Liver (tissue), 9 donors: ENCODE data around the gene SCGN. TPM values are rescaled to one million over a fixed set of nuclear protein-coding genes. Genes with fewer than 3 reads are reported as not detected.

Experiments
- DNase-seq: peaks from one replicate; pipeline ENCODE4 v3.0.0-alpha.2; 2017; ENCODE audit warnings: low spot score
- H3K27ac ChIP-seq, 2 donors: one replicate each; pipeline ENCODE4 v1.7.0; 2013; ENCODE audit warnings: inconsistent platforms in 2 of 2, low read length in 2 of 2, control low read depth in 1 of 2, low read depth in 1 of 2, mild to moderate bottlenecking in 1 of 2
- H3K27me3 ChIP-seq, 4 donors: one replicate each; pipeline versions ENCODE4 v1.6.1 to v1.7.0; 2013; ENCODE audit warnings: low read length in 3 of 4, inconsistent platforms in 1 of 4, mild to moderate bottlenecking in 1 of 4, moderate library complexity in 1 of 4; ENCODE audit not compliant: control insufficient read depth in 4 of 4, insufficient read depth in 4 of 4
- H3K36me3 ChIP-seq, 4 donors: one replicate each; pipeline versions ENCODE4 v1.6.1 to v1.7.0; 2013; ENCODE audit warnings: low read length in 3 of 4, mild to moderate bottlenecking in 3 of 4, low read depth in 1 of 4, moderate library complexity in 1 of 4; ENCODE audit not compliant: control insufficient read depth in 4 of 4, insufficient read depth in 3 of 4
- H3K4me1 ChIP-seq, 4 donors: one replicate each; pipeline versions ENCODE4 v1.6.1 to v1.7.0; 2013; ENCODE audit warnings: low read length in 3 of 4, mild to moderate bottlenecking in 3 of 4, moderate library complexity in 1 of 4; ENCODE audit not compliant: control insufficient read depth in 4 of 4, insufficient read depth in 4 of 4
- H3K4me3 ChIP-seq, 3 donors: one replicate each; pipeline versions ENCODE4 v1.6.1 to v1.7.0; 2013; ENCODE audit warnings: low read length in 3 of 3, control low read depth in 1 of 3, low read depth in 1 of 3, mild to moderate bottlenecking in 1 of 3
- H3K9ac ChIP-seq, 2 donors: one replicate each; pipeline ENCODE4 v1.7.0; 2013; ENCODE audit warnings: low read length in 2 of 2, mild to moderate bottlenecking in 2 of 2, moderate library complexity in 2 of 2, control low read depth in 1 of 2, low read depth in 1 of 2
- H3K9me3 ChIP-seq, 4 donors: one replicate each; pipeline versions ENCODE4 v1.6.1 to v1.7.0; 2013; ENCODE audit warnings: low read length in 3 of 4; ENCODE audit not compliant: control insufficient read depth in 4 of 4
- EGR1 ChIP-seq, 2 donors: IDR thresholded peaks; 2 replicates each; pipeline ENCODE4 v1.6.1; 2016 to 2018; ENCODE audit warnings: antibody characterized with exemption in 2 of 2, low read depth in 2 of 2
- FOXA1 ChIP-seq: IDR thresholded peaks from 2 replicates; pipeline ENCODE4 v1.6.1; 2016; ENCODE audit warnings: antibody characterized with exemption
- FOXA2 ChIP-seq: IDR thresholded peaks from 2 replicates; pipeline ENCODE4 v1.6.1; 2016; ENCODE audit warnings: antibody characterized with exemption
- GABPA ChIP-seq, 2 donors: IDR thresholded peaks in 1 of 2; conservative IDR thresholded peaks in 1 of 2; 2 replicates each; pipeline ENCODE4 v1.6.1; 2016; ENCODE audit warnings: antibody characterized with exemption in 2 of 2, mild to moderate bottlenecking in 1 of 2, moderate library complexity in 1 of 2
- HNF4A ChIP-seq, 2 donors: conservative IDR thresholded peaks; 2 replicates each; pipeline ENCODE4 v1.6.1; 2016; ENCODE audit warnings: antibody characterized with exemption in 2 of 2, mild to moderate bottlenecking in 2 of 2
- HNF4G ChIP-seq: IDR thresholded peaks from 2 replicates; pipeline ENCODE4 v1.6.1; 2016; ENCODE audit warnings: antibody characterized with exemption
- JUND ChIP-seq, 2 donors: IDR thresholded peaks; 2 replicates each; pipeline ENCODE4 v1.6.1; 2016; ENCODE audit warnings: antibody characterized with exemption in 2 of 2
- NR2F2 ChIP-seq: IDR thresholded peaks from 2 replicates; pipeline ENCODE4 v1.6.1; 2016; ENCODE audit warnings: antibody characterized with exemption
- RAD21 ChIP-seq, 2 donors: IDR thresholded peaks; 2 replicates each; pipeline ENCODE4 v1.6.1; 2016; ENCODE audit warnings: antibody characterized with exemption in 2 of 2, mild to moderate bottlenecking in 2 of 2
- REST ChIP-seq: IDR thresholded peaks from 2 replicates; pipeline ENCODE4 v1.6.1; 2016; ENCODE audit warnings: antibody characterized with exemption, mild to moderate bottlenecking
- RXRA ChIP-seq, 2 donors: IDR thresholded peaks; 2 replicates each; pipeline ENCODE4 v1.6.1; 2017 to 2018; ENCODE audit warnings: antibody characterized with exemption in 2 of 2, mild to moderate bottlenecking in 1 of 2
- SP1 ChIP-seq: IDR thresholded peaks from 2 replicates; pipeline ENCODE4 v1.6.1; 2018; ENCODE audit warnings: antibody characterized with exemption, mild to moderate bottlenecking
- TAF1 ChIP-seq: conservative IDR thresholded peaks from 2 replicates; pipeline ENCODE4 v1.6.1; 2016; ENCODE audit warnings: antibody characterized with exemption, mild to moderate bottlenecking
- YY1 ChIP-seq: IDR thresholded peaks from 2 replicates; pipeline ENCODE4 v1.6.1; 2016; ENCODE audit warnings: antibody characterized with exemption, mild to moderate bottlenecking
- ZBTB33 ChIP-seq: IDR thresholded peaks from 2 replicates; pipeline ENCODE4 v1.6.1; 2016; ENCODE audit warnings: antibody characterized with exemption
- WGBS: extraction: QIAGEN DNeasy Blood & Tissue Kit; methylation state at CpG from one replicate; pipeline ENCODE4 v1.1.7; 2013; 5-methylcytosine and 5-hydroxymethylcytosine counted together
- polyA plus RNA-seq, 2 donors: library from polyadenylated mRNA; stranded (reverse) in 1 of 2; unstranded in 1 of 2; fragments of 200-250 nt in 1 of 2; fragments of >200 nt in 1 of 2; fragmentation: Nextera tagmentation in 1 of 2; extraction: Ambion mirVana in 1 of 2; gene quantifications; one replicate each; pipeline versions ENCODE4 v1.2.1 to v1.2.3, GENCODE V29; 2013 to 2015
- total RNA-seq, 2 donors: library from RNA; depleted of rRNA; stranded (reverse); fragments of >200 nt; gene quantifications; one replicate each; pipeline ENCODE4 v1.2.3, GENCODE V29; 2014
- TF ChIP-seq, protein P1 (sequence below): IDR thresholded peaks from 2 replicates; pipeline ENCODE4 v1.6.1; 2016; ENCODE audit warnings: antibody characterized with exemption
- TF ChIP-seq, protein P2 (sequence below): IDR thresholded peaks from 2 replicates; pipeline ENCODE4 v1.6.1; 2016; ENCODE audit warnings: antibody characterized with exemption
- TF ChIP-seq, protein P3 (sequence below): fragments of 150-350 bp; IDR thresholded peaks from 2 replicates; pipeline ENCODE4 v1.5.1; 2017; ENCODE audit warnings: improper control_type of control experiment, low read depth, low read length; ENCODE audit not compliant: missing input control
- donor health status: healthy.
- donor health status: healthy.
- donor health status: healthy.
- donor health status: healthy.
- donor health status: healthy.

Gene SCGN
- total and polyA plus RNA-seq, 4 donors, result 0.28 to 8.1 (median 2.8) TPM

DNA sequence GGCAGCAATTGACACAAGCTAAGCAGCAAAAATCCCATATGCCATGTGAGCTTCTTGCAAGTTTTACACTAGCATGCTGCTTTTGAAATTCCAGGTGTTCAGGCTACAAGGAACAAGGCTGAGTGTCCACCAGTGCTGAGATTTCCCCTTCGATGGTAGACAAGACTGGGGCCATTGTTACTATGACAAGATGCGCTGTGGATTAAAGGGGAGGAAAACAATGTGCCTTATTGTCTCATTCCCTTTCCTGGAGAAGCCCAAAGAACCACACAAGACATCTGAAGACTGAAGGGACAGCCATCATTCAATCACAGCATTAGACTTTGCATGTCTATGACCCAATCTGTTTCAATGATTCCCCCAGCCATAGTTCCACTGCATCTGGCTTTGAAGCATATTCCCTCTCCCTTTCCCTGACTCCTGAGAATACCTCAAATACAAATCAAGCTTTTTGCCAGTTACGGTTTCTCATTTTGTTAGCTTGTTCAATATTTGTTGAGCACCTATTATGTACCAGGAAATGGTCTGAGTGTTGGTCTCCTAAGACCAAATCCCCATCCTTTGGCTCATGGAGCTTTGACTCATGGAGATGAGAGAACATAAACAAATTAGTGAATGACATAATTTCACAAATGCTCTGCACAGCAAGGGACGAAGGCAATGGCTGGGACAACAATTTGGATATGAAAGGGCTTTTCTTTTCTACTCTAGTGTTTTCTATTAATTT is 23.4 kb upstream of the SCGN start:
- DNase-seq, result no peak
- H3K27me3 ChIP-seq, result no peaks in the 10 kb centered on the region
- TF ChIP-seq SP1 (no peak), YY1 (no peak), RAD21 (IDR thresholded peaks at IDR 0.05) (no peak), TAF1 (no peak), HNF4A (conservative IDR thresholded peaks at IDR 0.05) (no peak), FOXA1 (no peak), FOXA2 (no peak), EGR1 (IDR thresholded peaks at IDR 0.05; ENCODE audit: low read depth in 2 of 2) (no peak), ZBTB33 (no peak), RXRA (IDR thresholded peaks at IDR 0.05) (no peak), REST (no peak), JUND (IDR thresholded peaks at IDR 0.05) (no peak), NR2F2 (no peak), GABPA (IDR thresholded peaks at IDR 0.05 in 1 of 2, conservative IDR thresholded peaks at IDR 0.05 in 1 of 2) (no peak), HNF4G (no peak)
- TF ChIP-seq, protein P1, sequence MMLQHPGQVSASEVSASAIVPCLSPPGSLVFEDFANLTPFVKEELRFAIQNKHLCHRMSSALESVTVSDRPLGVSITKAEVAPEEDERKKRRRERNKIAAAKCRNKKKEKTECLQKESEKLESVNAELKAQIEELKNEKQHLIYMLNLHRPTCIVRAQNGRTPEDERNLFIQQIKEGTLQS, result no peak
- TF ChIP-seq, protein P2, sequence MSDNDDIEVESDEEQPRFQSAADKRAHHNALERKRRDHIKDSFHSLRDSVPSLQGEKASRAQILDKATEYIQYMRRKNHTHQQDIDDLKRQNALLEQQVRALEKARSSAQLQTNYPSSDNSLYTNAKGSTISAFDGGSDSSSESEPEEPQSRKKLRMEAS, result no peak
- TF ChIP-seq, protein P3, sequence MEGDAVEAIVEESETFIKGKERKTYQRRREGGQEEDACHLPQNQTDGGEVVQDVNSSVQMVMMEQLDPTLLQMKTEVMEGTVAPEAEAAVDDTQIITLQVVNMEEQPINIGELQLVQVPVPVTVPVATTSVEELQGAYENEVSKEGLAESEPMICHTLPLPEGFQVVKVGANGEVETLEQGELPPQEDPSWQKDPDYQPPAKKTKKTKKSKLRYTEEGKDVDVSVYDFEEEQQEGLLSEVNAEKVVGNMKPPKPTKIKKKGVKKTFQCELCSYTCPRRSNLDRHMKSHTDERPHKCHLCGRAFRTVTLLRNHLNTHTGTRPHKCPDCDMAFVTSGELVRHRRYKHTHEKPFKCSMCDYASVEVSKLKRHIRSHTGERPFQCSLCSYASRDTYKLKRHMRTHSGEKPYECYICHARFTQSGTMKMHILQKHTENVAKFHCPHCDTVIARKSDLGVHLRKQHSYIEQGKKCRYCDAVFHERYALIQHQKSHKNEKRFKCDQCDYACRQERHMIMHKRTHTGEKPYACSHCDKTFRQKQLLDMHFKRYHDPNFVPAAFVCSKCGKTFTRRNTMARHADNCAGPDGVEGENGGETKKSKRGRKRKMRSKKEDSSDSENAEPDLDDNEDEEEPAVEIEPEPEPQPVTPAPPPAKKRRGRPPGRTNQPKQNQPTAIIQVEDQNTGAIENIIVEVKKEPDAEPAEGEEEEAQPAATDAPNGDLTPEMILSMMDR, result no peak
- WGBS, result 78% methylated on average over 4 of the region's 4 CpGs
- H3K9ac ChIP-seq, result no peak overlapping the region
- peaks cover 0 to 6% (median 0%) of the 10 kb centered on the region in 4 donors for H3K4me1 ChIP-seq
- no peak overlapping the region for H3K4me3 ChIP-seq
- no peaks in the 10 kb centered on the region for H3K36me3 ChIP-seq
- H3K9me3 ChIP-seq, result no peaks in the 10 kb centered on the region
- H3K27ac ChIP-seq, result no peak overlapping the region
